Mucosa of descending colon (tissue), 3 donors: Measurements from ENCODE around the gene DMPK. TPM values are rescaled to one million over a fixed set of nuclear protein-coding genes. Genes with fewer than 3 reads are reported as not detected.

ENCODE experiments used
- ATAC-seq: fragments of 200-7000 bp; cut with Tn5 transposase; one replicate; pipeline ENCODE4 v1.9.1; 2020; ENCODE audit warnings: mild to moderate bottlenecking, moderate library complexity
- DNase-seq, 3 donors: peaks; one replicate each; pipeline ENCODE4 v3.0.0-alpha.2; 2020
- H3K36me3 ChIP-seq: fragments of 200-600 bp; one replicate; pipeline ENCODE4 v1.8.0; 2021; ENCODE audit warnings: low read depth, mild to moderate bottlenecking
- H3K4me1 ChIP-seq: fragments of 200-600 bp; one replicate; pipeline ENCODE4 v1.8.0; 2021; ENCODE audit warnings: low read depth, mild to moderate bottlenecking
- H3K4me3 ChIP-seq: fragments of 200-600 bp; one replicate; pipeline ENCODE4 v1.8.0; 2021; ENCODE audit warnings: mild to moderate bottlenecking
- H3K9me3 ChIP-seq: fragments of 200-600 bp; one replicate; pipeline ENCODE4 v1.8.0; 2021; ENCODE audit warnings: mild to moderate bottlenecking
- CTCF ChIP-seq: fragments of 200-600 bp; IDR thresholded peaks from one replicate; pipeline ENCODE4 v1.8.0; 2022; ENCODE audit warnings: antibody characterized with exemption, mild to moderate bottlenecking
- intact Hi-C, 2 donors: fragments of 100-400 bp; cut with DNase I in 1 of 2; cut with micrococcal nuclease in 1 of 2; formaldehyde crosslinking; loops; one replicate each; pipeline versions ENCODE4 v1.11.0 to v1.11.1; 2022; cut with DNase I, micrococcal nuclease
- total RNA-seq, 3 donors: library from RNA; stranded (reverse); fragmentation: NEBNext Ultra II Directional in 2 of 3; extraction: Animal tissue kit (Norgen Biotek cat#: 25700) in 2 of 3; gene quantifications; one replicate each; pipeline versions ENCODE4 v1.2.1 to v1.2.4, GENCODE V29; 2021 to 2023
- donor health status: DM: no; HTN: no; CAD: no; lungs with moderate emphysema.
- donor health status: DM: no; HTN: no; CAD: no.
- donor health status: DM: no; HTN: yes; CAD: no.

DMPK gene
- total RNA-seq, 3 donors from 2014 or later, result 23.9 to 123 (median 33.9) TPM

- Histone ChIP-seq H3K36me3 (no peaks in the 10 kb centered on the region), H3K9me3 (no peaks in the 10 kb centered on the region), H3K4me1 (peaks cover 9% of the 10 kb centered on the region), H3K4me3 (no peak overlapping the region)
- DNase-seq (no peak), ATAC-seq (no peak)
- TF ChIP-seq CTCF, result no peak
- intact Hi-C loops, result no loop called here
Measured at GRCh38 chr19:45794627-45795026, 12.3 kb upstream of the DMPK start.

DNA sequence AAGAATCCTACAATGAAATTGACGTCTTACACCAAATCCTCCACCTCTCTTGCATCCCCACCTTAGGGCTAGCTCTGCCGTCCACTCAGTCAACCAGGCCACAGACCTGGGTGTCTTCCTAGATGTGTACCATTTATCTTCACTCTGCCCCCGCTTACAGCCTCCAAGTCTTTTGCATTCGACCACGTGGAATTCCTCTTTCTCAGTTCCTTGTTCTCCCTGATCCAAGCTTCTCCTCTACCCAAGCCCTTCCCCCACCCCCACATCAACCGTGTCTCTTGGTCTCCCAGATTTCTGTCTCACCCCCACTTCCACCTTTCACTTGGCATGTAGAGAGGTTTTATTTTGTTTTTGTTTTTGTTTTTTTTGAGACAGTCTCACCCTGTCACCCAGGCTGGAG, 11.6 kb upstream of the DMPK start:
- ATAC-seq, result no peak
- no peaks in the 10 kb centered on the region for H3K9me3 ChIP-seq
- peaks cover 9% of the 10 kb centered on the region for H3K4me1 ChIP-seq

DNA sequence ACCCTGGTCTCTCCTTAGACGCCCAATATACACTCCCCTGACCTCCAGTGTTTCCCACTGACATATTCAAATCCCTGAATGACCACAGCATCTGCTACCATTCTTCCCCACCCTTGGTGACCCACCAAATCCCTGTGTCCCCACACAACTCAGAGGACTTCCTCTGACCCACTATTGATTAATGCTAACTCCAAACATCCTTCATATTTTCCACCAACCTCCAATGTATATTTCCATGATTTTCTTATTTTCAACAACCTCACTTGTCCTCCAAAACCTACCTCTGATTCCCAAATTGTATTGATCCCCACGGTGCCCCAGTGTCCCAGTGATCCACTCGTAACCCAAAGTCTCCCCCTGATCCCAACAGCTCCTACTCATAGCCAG, 10.9 kb upstream of the DMPK start:
- ATAC-seq, result no peak

More for the DNA sequence above, 11.6 kb upstream of the DMPK start:
- Histone ChIP-seq H3K36me3 (no peaks in the 10 kb centered on the region), H3K4me3 (no peak overlapping the region)
- no peak for DNase-seq
- intact Hi-C loops, result no loop called here
- TF ChIP-seq CTCF, result no peak

GRCh38 chr19:45792470-45793177, 10.3 kb upstream of the DMPK start, which contains the start of gene DMWD:
TSS of gene DMWD (minus strand) at chr19:45792845. CDS start at chr19:45792756, 89 bp downstream.
- peak; percentile 100 for DNase-seq
- peak; percentile 13 for TF ChIP-seq CTCF
- ATAC-seq, result peak; percentile 100
- H3K36me3 ChIP-seq, result no peaks in the 10 kb centered on the region
- peak within 1 kb of the TSS; percentile 64 for H3K4me3 ChIP-seq
- intact Hi-C loops, result no loop called here
- H3K9me3 ChIP-seq, result no peaks in the 10 kb centered on the region
- peaks cover 9% of the 10 kb centered on the region for H3K4me1 ChIP-seq

More for the DNA sequence above, 10.9 kb upstream of the DMPK start:
- H3K9me3 ChIP-seq, result no peaks in the 10 kb centered on the region
- no peaks in the 10 kb centered on the region for H3K36me3 ChIP-seq
- H3K4me3 ChIP-seq, result no peak overlapping the region
- no peak for DNase-seq
- TF ChIP-seq CTCF, result no peak
- peaks cover 9% of the 10 kb centered on the region for H3K4me1 ChIP-seq
- intact Hi-C loops, result no loop called here

GRCh38 chr19:45791744-45792469, 9.6 kb upstream of the DMPK start:
- ATAC-seq, result no peak
- Histone ChIP-seq H3K4me1 (peaks cover 9% of the 10 kb centered on the region), H3K36me3 (no peaks in the 10 kb centered on the region), H3K9me3 (no peaks in the 10 kb centered on the region), H3K4me3 (peak overlapping the region; percentile 64)
- intact Hi-C loops, result no loop called here
- no peak for DNase-seq
- no peak for TF ChIP-seq CTCF
